Measurements from ENCODE around the gene SOS1.

SOS1 gene

DNA sequence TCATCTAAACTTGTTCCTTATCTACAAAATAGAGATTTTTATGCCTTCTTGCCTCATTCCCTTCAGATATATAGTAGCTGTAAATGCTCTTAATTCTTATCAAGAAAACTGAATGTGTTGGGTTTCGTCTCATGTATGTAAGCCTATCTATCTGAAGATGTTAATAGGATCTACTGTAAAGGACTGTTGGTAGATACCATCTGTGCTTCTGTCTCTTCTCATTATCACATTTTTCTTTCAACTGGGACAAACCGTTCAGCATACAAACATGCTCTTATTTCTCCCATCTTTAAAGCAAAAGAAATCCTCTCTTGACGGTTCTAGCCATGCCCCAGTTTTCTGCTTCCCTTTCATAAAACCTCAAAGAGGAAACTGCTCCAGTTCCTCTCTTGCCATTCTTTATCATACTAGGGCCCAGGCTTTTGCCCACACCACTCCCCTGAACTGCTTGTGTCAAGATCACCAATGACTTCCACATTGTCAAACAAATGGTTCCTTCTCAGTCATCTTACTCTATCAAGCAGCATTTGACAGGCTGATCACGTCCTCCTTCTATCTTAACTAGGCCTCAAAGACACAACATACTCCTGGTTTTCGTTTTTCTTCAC is 142.5 kb downstream of the SOS1 start:
- no peak overlapping the region for H3K4me3 ChIP-seq (ENCODE audit: low read depth, low read length)
- TF ChIP-seq, protein P1, sequence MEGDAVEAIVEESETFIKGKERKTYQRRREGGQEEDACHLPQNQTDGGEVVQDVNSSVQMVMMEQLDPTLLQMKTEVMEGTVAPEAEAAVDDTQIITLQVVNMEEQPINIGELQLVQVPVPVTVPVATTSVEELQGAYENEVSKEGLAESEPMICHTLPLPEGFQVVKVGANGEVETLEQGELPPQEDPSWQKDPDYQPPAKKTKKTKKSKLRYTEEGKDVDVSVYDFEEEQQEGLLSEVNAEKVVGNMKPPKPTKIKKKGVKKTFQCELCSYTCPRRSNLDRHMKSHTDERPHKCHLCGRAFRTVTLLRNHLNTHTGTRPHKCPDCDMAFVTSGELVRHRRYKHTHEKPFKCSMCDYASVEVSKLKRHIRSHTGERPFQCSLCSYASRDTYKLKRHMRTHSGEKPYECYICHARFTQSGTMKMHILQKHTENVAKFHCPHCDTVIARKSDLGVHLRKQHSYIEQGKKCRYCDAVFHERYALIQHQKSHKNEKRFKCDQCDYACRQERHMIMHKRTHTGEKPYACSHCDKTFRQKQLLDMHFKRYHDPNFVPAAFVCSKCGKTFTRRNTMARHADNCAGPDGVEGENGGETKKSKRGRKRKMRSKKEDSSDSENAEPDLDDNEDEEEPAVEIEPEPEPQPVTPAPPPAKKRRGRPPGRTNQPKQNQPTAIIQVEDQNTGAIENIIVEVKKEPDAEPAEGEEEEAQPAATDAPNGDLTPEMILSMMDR (IDR thresholded peaks at IDR 0.05; ENCODE audit: low read depth, low read length, missing control alignments), result no peak
- DNase-seq (ENCODE audit: low read depth), result no peak
- in situ Hi-C loops (cut with HindIII; ENCODE audit: low sequenced_read_pairs), result no loop called here

DNA sequence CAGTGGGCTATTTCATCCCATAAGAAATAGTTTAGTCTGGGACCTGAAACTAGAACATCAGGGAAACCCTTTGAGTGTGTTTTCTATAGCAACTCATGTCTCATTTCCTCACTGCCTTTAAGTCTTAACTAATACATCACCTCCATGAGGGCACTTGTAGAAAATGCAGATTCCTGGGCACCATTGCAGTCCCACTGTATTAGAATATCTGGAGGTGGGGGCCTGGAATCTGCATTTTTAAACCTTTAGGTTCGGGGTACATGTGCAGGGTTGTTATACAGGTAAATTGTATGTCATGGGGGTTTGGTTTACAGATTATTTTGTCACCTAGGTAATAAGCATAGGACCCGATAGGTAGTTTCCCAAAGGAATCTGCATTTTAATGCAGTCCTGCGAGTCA is 143.8 kb downstream of the SOS1 start:
- no peak for DNase-seq (ENCODE audit: low read depth)
- in situ Hi-C loops (cut with HindIII; ENCODE audit: low sequenced_read_pairs), result no loop called here
- TF ChIP-seq, protein P1 (IDR thresholded peaks at IDR 0.05; ENCODE audit: low read depth, low read length, missing control alignments), result no peak
- no peak overlapping the region for H3K4me3 ChIP-seq (ENCODE audit: low read depth, low read length)

DNA sequence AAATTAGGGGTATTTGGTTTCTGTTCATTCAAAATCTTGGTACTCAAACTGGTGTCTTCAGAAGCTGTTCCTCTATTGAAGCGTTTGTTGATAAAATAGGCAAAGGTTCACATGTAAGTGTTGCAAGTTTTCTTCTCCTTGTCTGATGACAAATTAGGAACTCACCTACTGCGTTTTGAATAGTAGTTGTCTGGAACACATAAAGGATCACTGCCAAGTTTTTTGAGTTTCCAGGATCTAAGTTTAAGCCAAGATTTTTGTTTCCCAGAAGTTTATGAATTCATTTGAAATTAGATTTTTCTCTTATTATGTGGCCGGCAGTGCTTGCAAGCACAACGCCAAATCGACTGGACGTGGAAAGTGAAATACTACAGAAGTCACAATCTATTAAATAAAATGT is 145.8 kb downstream of the SOS1 start:
- no peak overlapping the region for H3K4me3 ChIP-seq (ENCODE audit: low read depth, low read length)
- in situ Hi-C loops (cut with HindIII; ENCODE audit: low sequenced_read_pairs), result no loop called here
- TF ChIP-seq, protein P1 (IDR thresholded peaks at IDR 0.05; ENCODE audit: low read depth, low read length, missing control alignments), result no peak
- DNase-seq (ENCODE audit: low read depth), result no peak

DNA sequence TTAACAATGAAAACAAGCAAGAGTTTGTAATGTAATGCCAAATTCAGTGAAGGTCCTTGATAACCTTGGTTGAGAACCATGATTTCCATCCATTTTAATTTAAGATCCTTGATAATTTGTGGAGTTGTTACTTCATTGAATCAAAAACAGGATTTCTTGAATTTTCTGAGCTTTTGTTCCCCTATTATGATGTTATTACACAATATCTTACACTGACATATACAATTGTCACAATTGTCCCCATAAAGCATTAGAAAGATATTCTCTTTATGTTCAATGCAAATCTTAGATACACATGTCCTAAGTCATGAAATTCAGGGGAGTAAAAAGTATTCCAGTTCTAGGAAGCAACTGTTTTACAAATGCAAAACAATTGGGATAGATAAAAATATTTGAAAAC is 147.6 kb downstream of the SOS1 start:
- in situ Hi-C loops (cut with HindIII; ENCODE audit: low sequenced_read_pairs), result no loop called here
- TF ChIP-seq, protein P1 (IDR thresholded peaks at IDR 0.05; ENCODE audit: low read depth, low read length, missing control alignments), result no peak
- H3K4me3 ChIP-seq (ENCODE audit: low read depth, low read length), result no peak overlapping the region
- no peak for DNase-seq (ENCODE audit: low read depth)

DNA sequence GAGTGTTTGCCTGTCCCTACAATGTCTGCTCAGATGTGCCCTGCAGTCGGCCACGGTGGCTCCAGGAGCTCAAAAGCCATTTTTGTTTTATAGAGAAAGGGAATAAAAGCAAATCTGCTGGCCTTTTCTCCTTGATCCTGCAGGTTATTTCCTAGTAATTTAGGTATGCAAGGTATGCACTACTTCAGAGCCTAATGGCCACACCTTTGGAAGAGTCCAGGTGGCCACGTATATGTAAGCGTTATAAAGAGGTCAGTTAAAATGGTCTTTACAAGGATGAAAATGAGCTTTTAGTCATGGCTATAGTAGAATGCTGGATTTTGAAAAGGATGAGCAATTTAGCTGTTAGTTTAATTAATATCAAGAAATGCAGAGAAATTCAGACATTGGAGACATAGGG is 149.5 kb downstream of the SOS1 start:
- in situ Hi-C loops (cut with HindIII; ENCODE audit: low sequenced_read_pairs), result no loop called here
- no peak for DNase-seq (ENCODE audit: low read depth)
- TF ChIP-seq, protein P1 (IDR thresholded peaks at IDR 0.05; ENCODE audit: low read depth, low read length, missing control alignments), result no peak
- H3K4me3 ChIP-seq (ENCODE audit: low read depth, low read length), result no peak overlapping the region

DNA sequence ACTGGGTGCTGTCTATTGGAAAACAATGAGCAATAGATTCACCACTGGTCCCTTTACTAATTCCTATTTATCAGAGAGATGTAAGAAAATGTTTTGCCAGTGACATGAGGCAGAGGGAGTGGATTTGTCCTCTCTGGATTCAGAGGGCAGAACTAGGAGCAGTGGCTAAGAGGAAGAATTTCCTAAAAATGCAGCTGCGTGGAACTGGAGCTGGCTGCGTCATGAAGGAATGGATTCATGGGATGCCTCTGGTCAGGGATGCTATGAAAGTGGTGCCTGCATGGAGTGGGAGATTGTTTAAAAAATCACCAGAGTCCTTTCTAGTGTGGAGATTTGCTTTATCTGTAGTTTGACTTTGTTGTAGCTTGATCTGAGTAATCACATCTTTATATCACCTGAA is 152.8 kb downstream of the SOS1 start:
- H3K4me3 ChIP-seq (ENCODE audit: low read depth, low read length), result no peak overlapping the region
- in situ Hi-C loops (cut with HindIII; ENCODE audit: low sequenced_read_pairs), result no loop called here
- DNase-seq (ENCODE audit: low read depth), result no peak
- TF ChIP-seq, protein P1 (IDR thresholded peaks at IDR 0.05; ENCODE audit: low read depth, low read length, missing control alignments), result no peak

All from astrocyte of the cerebellum (primary cell).